ENCODE data around the gene GLI2. TPM values are rescaled to one million over a fixed set of nuclear protein-coding genes. Genes with fewer than 3 reads are reported as not detected.
A peak's percentile ranks its signal among the peaks of the same experiment; 100 is the strongest.

GLI2 gene
- total RNA-seq, 1 experiment from 2014 or later: 11.6 TPM

- H4K20me1 ChIP-seq (ENCODE audit: insufficient read depth): no peaks in the 10 kb centered on the region
- no peaks in the 10 kb centered on the region for H3F3A ChIP-seq (ENCODE audit: insufficient read depth, low read depth)
- peak overlapping the region; percentile 63; the same call in 1 of the 2 replicates for H3K4me3 ChIP-seq
- TSS peak; percentile 33 for BruUV-seq (replicated peaks)
- H3K9me3 ChIP-seq (ENCODE audit: insufficient read depth, low read depth): no peaks in the 10 kb centered on the region
- no peak for DNase-seq
- no peak overlapping the region for H3K27ac ChIP-seq
- TF ChIP-seq EZH2 (IDR thresholded peaks at IDR 0.05; ENCODE audit: low read depth) (no peak), CTCF (conservative IDR thresholded peaks at IDR 0.05) (no peak)
- H3K36me3 ChIP-seq (ENCODE audit: low read depth): no peaks in the 10 kb centered on the region
- H3K9me2 ChIP-seq (ENCODE audit: insufficient read depth): no peaks in the 10 kb centered on the region
- ChIA-PET CTCF (interaction anchor here (0.7 kb wide), 1 partner anchor 271 kb away, joined by 3 read pairs; no protein-coding TSS in a partner anchor), POLR2A (ENCODE audit: unreplicated experiment) (interaction anchor here (0.6 kb wide), 1 partner anchor 31 kb away, joined by 3 read pairs; no protein-coding TSS in a partner anchor)
- H3K4me2 ChIP-seq: peak overlapping the region; percentile 99
- H2AFZ ChIP-seq: peak overlapping the region; percentile 75; the same call in 1 of the 2 replicates
- H3K4me1 ChIP-seq (replicated peaks; ENCODE audit: insufficient read depth): peaks cover 16% of the 10 kb centered on the region
- H3K27me3 ChIP-seq (ENCODE audit: insufficient read depth, low read depth): peaks cover 70% of the 10 kb centered on the region
- intact Hi-C loops (cut with micrococcal nuclease; ENCODE audit: unreplicated experiment): loop anchor here (5.0 kb wide), 1 partner anchor 132 kb away; no protein-coding TSS in a partner anchor
- no peaks in the 10 kb centered on the region for H3K79me2 ChIP-seq (ENCODE audit: low read depth)
Measured at GRCh38 chr2:120734930-120735651, 577 bp upstream of the GLI2 start.

- intact Hi-C loops (cut with micrococcal nuclease; ENCODE audit: unreplicated experiment): loop anchor here (1.0 to 5.0 kb wide), 3 partner anchors 44 to 213 kb away; no protein-coding TSS in a partner anchor
- ChIA-PET POLR2A (ENCODE audit: unreplicated experiment) (interaction anchor here (0.5 to 0.7 kb wide), 3 partner anchors 38 to 303 kb away, joined by 4 to 12 read pairs (median 7); no protein-coding TSS in a partner anchor), CTCF (interaction anchor here (0.7 kb wide), 1 partner anchor 461 kb away, joined by 4 read pairs; no protein-coding TSS in a partner anchor)
- no peaks in the 10 kb centered on the region for H3F3A ChIP-seq (ENCODE audit: insufficient read depth, low read depth)
- H2AFZ ChIP-seq: peak overlapping the region; percentile 75
- TF ChIP-seq CTCF (conservative IDR thresholded peaks at IDR 0.05) (no peak), EZH2 (IDR thresholded peaks at IDR 0.05; ENCODE audit: low read depth) (peak; percentile 81; the same call in 1 of the 2 replicates)
- no peaks in the 10 kb centered on the region for H3K79me2 ChIP-seq (ENCODE audit: low read depth)
- no peak for DNase-seq
- no peaks in the 10 kb centered on the region for H3K9me3 ChIP-seq (ENCODE audit: insufficient read depth, low read depth)
- H3K27me3 ChIP-seq (ENCODE audit: insufficient read depth, low read depth): peaks cover 81% of the 10 kb centered on the region
- H3K4me2 ChIP-seq: peak overlapping the region; percentile 99
- peak overlapping the region; percentile 63 for H3K4me3 ChIP-seq
- BruUV-seq (replicated peaks): no TSS peak
- no peaks in the 10 kb centered on the region for H3K9me2 ChIP-seq (ENCODE audit: insufficient read depth)
- no peaks in the 10 kb centered on the region for H4K20me1 ChIP-seq (ENCODE audit: insufficient read depth)
- H3K36me3 ChIP-seq (ENCODE audit: low read depth): no peaks in the 10 kb centered on the region
- peaks cover 15% of the 10 kb centered on the region for H3K4me1 ChIP-seq (replicated peaks; ENCODE audit: insufficient read depth)
- H3K27ac ChIP-seq: no peak overlapping the region
Measured at GRCh38 chr2:120736202-120736623, 545 bp downstream of the GLI2 start.

DNA sequence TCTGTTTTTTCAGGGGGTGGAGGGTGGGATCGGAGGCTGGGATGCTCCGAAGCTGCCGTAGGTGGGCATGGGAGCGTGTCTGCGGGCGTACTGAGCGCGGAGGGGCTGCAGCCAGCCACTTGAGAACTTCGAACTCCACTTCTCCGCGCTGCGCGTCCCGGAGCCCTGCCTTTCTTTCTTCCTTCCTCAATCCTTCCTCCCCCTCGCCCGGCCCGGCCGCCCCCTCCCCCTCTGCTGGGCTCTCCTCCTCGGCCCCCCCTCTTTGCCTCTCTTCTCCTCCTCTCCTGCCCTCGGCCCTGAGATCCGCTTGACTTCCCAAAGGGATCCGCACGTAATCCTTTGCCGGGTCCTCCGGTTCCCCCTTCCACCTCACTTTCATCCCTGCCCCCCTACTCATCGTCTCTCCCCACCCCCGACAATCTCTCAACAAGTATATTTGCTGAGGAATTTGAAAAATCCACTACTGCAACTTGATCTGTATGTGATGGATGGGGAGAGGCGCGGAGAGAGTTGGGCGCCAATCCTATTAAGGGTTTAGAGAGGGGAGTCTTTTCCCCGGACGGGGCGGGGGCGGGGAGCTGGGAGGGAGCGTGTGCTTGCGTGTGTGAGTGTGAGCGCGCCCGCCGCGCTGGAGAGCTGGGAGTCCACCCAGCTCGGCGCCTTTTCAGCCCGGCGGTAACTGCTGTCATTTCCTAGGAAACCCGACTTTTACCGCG, 1.1 kb downstream of the GLI2 start:
- Histone ChIP-seq H3F3A (ENCODE audit: insufficient read depth, low read depth) (no peaks in the 10 kb centered on the region), H3K4me1 (replicated peaks; ENCODE audit: insufficient read depth) (peaks cover 15% of the 10 kb centered on the region), H3K4me3 (peak overlapping the region; percentile 63), H3K27ac (no peak overlapping the region), H3K79me2 (ENCODE audit: low read depth) (no peaks in the 10 kb centered on the region), H3K4me2 (peak overlapping the region; percentile 99), H3K27me3 (ENCODE audit: insufficient read depth, low read depth) (peaks cover 87% of the 10 kb centered on the region), H3K36me3 (ENCODE audit: low read depth) (no peaks in the 10 kb centered on the region), H4K20me1 (ENCODE audit: insufficient read depth) (no peaks in the 10 kb centered on the region), H3K9me2 (ENCODE audit: insufficient read depth) (no peaks in the 10 kb centered on the region), H3K9me3 (ENCODE audit: insufficient read depth, low read depth) (no peaks in the 10 kb centered on the region), H2AFZ (peak overlapping the region; percentile 75)
- TF ChIP-seq EZH2 (IDR thresholded peaks at IDR 0.05; ENCODE audit: low read depth) (no peak), CTCF (conservative IDR thresholded peaks at IDR 0.05) (no peak)
- CTCF ChIA-PET: interaction anchor here (0.6 kb wide), 1 partner anchor 43 kb away, joined by 6 read pairs; no protein-coding TSS in a partner anchor
- BruUV-seq (replicated peaks): no TSS peak
- intact Hi-C loops (cut with micrococcal nuclease; ENCODE audit: unreplicated experiment): loop anchor here (1.0 to 5.0 kb wide), 6 partner anchors 31 to 335 kb away; no protein-coding TSS in a partner anchor
- DNase-seq: peak in 1 of 2 experiments; percentile 45
- POLR2A ChIA-PET (ENCODE audit: unreplicated experiment): interaction anchor here (0.5 to 0.8 kb wide), 6 partner anchors 35 to 794 kb away, joined by 4 to 12 read pairs (median 5); partner anchors contain the start of gene RNU4ATAC

Measured in PC-9 (cell line).